Loucy (cell line): ENCODE results near the gene PDLIM7.

Experiments used
- H2AFZ ChIP-seq: fragments of 200-600 bp; sonication (generic); 2 replicates; pipeline ENCODE4 v1.6.0; 2016; ENCODE audit warnings: antibody characterized with exemption, mild to moderate bottlenecking, low read length, moderate library complexity
- H3F3A ChIP-seq: fragments of 200-600 bp; 2 replicates; pipeline ENCODE4 v1.6.0; 2016; ENCODE audit warnings: antibody characterized with exemption, low read depth, mild to moderate bottlenecking
- H3K27me3 ChIP-seq: fragments of 200-600 bp; sonication (generic); 2 replicates; pipeline ENCODE4 v1.6.1; 2014; ENCODE audit warnings: low read length, mild to moderate bottlenecking; ENCODE audit not compliant: insufficient read depth, poor library complexity, severe bottlenecking
- H3K36me3 ChIP-seq: fragments of 200-600 bp; sonication (generic); 2 replicates; pipeline ENCODE4 v1.6.1; 2016; ENCODE audit warnings: low read length; ENCODE audit not compliant: insufficient read depth
- H3K4me1 ChIP-seq: fragments of 200-600 bp; sonication (generic); 2 replicates; pipeline ENCODE4 v1.5.1; 2014; ENCODE audit warnings: low read length, mild to moderate bottlenecking; ENCODE audit not compliant: insufficient read depth, poor library complexity, severe bottlenecking
- H3K4me2 ChIP-seq: fragments of 200-600 bp; sonication (generic); 2 replicates; pipeline ENCODE4 v1.6.0; 2014; ENCODE audit warnings: antibody characterized with exemption, low read length, low read depth, mild to moderate bottlenecking; ENCODE audit not compliant: poor library complexity, severe bottlenecking
- H3K4me3 ChIP-seq: fragments of 200-600 bp; sonication (generic); 2 replicates; pipeline ENCODE4 v1.5.1; 2014; ENCODE audit warnings: low read length, mild to moderate bottlenecking, mixed read lengths; ENCODE audit not compliant: poor library complexity, severe bottlenecking
- H3K79me2 ChIP-seq: fragments of 200-600 bp; sonication (generic); 2 replicates; pipeline ENCODE4 v1.6.1; 2014; ENCODE audit warnings: low read length; ENCODE audit not compliant: insufficient read depth
- H3K9ac ChIP-seq: fragments of 200-600 bp; sonication (generic); 2 replicates; pipeline ENCODE4 v1.6.0; 2014; ENCODE audit warnings: mild to moderate bottlenecking, low read depth, low read length, moderate library complexity; ENCODE audit not compliant: poor library complexity, severe bottlenecking
- H3K9me2 ChIP-seq: fragments of 200-600 bp; sonication (generic); replicated peaks from 2 replicates; pipeline ENCODE4 v1.6.1; 2016; ENCODE audit warnings: low read depth, low read length, mixed read lengths
- H3K9me3 ChIP-seq: fragments of 200-600 bp; sonication (generic); 2 replicates; pipeline ENCODE4 v1.6.1; 2014; ENCODE audit warnings: mild to moderate bottlenecking, antibody characterized with exemption, low read length, low read depth; ENCODE audit not compliant: insufficient read depth
- H4K20me1 ChIP-seq: fragments of 200-600 bp; sonication (generic); 2 replicates; pipeline ENCODE4 v1.6.0; 2014; ENCODE audit warnings: antibody characterized with exemption, low read length, mild to moderate bottlenecking; ENCODE audit not compliant: insufficient read depth, poor library complexity, severe bottlenecking
- EZH2phosphoT487 ChIP-seq: fragments of 200-600 bp; IDR thresholded peaks from 2 replicates; pipeline ENCODE4 v1.6.1; 2018; ENCODE audit warnings: antibody characterized with exemption, mild to moderate bottlenecking, moderate library complexity, borderline replicate concordance
- TF ChIP-seq, protein P1 (sequence below): fragments of 200-600 bp; sonication (generic); conservative IDR thresholded peaks from 2 replicates; pipeline ENCODE4 v1.5.1; 2014; ENCODE audit warnings: mild to moderate bottlenecking, antibody characterized with exemption, low read length

Gene PDLIM7

DNA sequence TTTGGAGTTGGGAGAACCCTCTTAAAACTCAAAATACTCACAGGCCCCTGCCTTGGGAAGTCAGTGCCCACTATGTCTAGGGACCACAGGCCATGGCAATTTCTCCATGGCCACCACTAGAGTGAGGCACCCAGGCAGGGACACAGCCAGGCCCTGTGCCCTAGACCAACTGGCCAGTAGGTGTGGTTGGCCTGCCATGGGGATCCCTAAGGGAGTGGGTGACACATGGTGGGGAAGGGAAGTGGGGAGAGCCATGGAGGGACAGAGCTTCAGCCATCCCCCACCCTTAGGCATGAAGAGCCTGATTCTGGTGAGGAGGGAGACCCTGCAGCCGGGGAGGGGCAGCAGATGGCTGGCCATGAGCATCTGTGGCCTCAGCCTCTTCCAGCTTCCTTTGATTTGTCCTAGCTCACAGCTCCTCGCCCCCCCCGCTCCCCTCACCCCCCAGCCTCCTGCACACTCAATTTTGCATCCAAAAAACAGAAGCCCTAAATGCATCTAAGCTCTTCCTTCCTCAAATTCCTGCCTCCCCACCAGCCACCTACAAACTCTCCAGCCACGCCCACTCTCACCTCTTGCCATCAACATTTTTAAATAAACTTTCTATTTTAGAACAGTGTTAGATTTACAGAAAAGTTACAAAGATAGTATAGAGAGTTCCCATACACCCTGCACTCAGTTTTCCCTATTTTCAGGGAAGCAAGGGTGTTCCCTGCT, 22.4 kb downstream of the PDLIM7 start:
- no peak overlapping the region for H3K9ac ChIP-seq
- no peak overlapping the region for H3K4me3 ChIP-seq
- H4K20me1 ChIP-seq = peaks cover 25% of the 10 kb centered on the region
- no peak overlapping the region for H2AFZ ChIP-seq
- no peaks in the 10 kb centered on the region for H3K36me3 ChIP-seq
- H3K9me3 ChIP-seq = no peaks in the 10 kb centered on the region
- peaks cover 30% of the 10 kb centered on the region for H3K79me2 ChIP-seq
- peaks cover 13% of the 10 kb centered on the region for H3K4me1 ChIP-seq
- no peaks in the 10 kb centered on the region for H3F3A ChIP-seq
- H3K4me2 ChIP-seq = no peak overlapping the region
- TF ChIP-seq, protein P1, sequence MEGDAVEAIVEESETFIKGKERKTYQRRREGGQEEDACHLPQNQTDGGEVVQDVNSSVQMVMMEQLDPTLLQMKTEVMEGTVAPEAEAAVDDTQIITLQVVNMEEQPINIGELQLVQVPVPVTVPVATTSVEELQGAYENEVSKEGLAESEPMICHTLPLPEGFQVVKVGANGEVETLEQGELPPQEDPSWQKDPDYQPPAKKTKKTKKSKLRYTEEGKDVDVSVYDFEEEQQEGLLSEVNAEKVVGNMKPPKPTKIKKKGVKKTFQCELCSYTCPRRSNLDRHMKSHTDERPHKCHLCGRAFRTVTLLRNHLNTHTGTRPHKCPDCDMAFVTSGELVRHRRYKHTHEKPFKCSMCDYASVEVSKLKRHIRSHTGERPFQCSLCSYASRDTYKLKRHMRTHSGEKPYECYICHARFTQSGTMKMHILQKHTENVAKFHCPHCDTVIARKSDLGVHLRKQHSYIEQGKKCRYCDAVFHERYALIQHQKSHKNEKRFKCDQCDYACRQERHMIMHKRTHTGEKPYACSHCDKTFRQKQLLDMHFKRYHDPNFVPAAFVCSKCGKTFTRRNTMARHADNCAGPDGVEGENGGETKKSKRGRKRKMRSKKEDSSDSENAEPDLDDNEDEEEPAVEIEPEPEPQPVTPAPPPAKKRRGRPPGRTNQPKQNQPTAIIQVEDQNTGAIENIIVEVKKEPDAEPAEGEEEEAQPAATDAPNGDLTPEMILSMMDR = no peak
- TF ChIP-seq EZH2phosphoT487 = no peak
- no peaks in the 10 kb centered on the region for H3K9me2 ChIP-seq
- H3K27me3 ChIP-seq = no peaks in the 10 kb centered on the region

DNA sequence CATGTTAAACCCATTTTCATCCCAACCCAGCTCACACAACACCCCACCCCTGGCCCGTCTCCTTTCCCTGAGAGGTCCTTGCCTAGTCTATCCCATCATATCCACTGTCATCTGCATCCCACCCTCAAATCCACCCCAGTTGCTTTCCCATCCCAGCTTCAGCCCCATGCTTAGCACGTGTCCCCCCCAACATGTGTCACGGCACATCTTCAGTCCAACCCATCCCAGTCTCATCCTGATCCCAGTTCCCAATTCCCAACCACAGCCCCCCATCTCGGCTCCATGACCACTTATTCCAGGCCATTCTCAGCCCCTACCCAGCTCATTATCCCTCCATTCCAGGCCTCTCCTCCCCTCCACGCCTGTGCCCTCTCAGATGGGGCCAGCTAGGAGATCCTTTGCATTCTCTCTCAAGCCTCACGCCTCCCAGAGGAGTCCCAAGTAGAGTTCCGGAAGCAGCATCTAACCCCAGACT, 23.4 kb downstream of the PDLIM7 start:
- H3K9me3 ChIP-seq = no peaks in the 10 kb centered on the region
- peaks cover 16% of the 10 kb centered on the region for H3K4me1 ChIP-seq
- H3K4me3 ChIP-seq = no peak overlapping the region
- H3K4me2 ChIP-seq = no peak overlapping the region
- H2AFZ ChIP-seq = no peak overlapping the region
- no peaks in the 10 kb centered on the region for H3K27me3 ChIP-seq
- peaks cover 40% of the 10 kb centered on the region for H3K79me2 ChIP-seq
- peaks cover 34% of the 10 kb centered on the region for H4K20me1 ChIP-seq
- no peak overlapping the region for H3K9ac ChIP-seq
- no peaks in the 10 kb centered on the region for H3K36me3 ChIP-seq
- H3F3A ChIP-seq = no peaks in the 10 kb centered on the region
- TF ChIP-seq, protein P1 = no peak
- TF ChIP-seq EZH2phosphoT487 = no peak
- H3K9me2 ChIP-seq = no peaks in the 10 kb centered on the region

DNA sequence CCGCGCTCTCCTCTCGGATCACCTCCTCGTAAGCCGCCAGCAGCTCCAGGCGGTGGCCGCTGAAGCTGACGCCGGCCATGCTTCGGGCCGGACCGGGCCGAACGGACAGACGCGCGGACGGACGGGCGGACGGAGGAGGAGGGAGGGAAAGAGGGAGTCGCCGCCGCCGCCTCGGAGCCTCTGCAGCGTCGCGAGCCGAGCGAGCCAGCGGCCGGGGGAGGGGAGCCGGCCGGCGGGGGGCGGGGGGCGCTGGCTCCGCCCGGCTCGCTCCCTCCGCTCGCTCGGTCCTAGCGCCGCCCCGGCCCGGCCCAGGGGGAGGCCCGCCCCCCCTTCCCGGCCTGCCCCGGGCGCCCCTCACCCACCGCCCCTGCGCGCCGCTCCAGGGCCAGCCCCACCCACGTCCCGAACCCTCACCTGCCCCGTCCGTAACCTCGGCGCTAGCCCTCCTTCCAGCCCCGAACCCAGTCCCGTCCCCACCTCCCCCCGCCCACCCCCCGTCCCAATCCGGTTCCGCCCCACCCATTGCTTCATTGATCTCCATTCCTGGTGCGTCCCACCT, 23.9 kb downstream of the PDLIM7 start, which contains the start of gene DBN1:
DBN1 (minus strand) TSS at position 192 of the 559 bp plus-strand sequence; CDS start at position 79, 113 bp downstream.
- Histone ChIP-seq H3K4me3 (peak within 1 kb of the TSS; percentile 89), H4K20me1 (peaks cover 34% of the 10 kb centered on the region), H3K4me1 (peaks cover 16% of the 10 kb centered on the region), H3K9ac (peak within 1 kb of the TSS; percentile 71), H3K27me3 (no peaks in the 10 kb centered on the region), H3K79me2 (peaks cover 45% of the 10 kb centered on the region), H3K9me3 (no peaks in the 10 kb centered on the region), H3K36me3 (no peaks in the 10 kb centered on the region), H3K4me2 (peak within 1 kb of the TSS; percentile 91), H3K9me2 (no peaks in the 10 kb centered on the region), H3F3A (no peaks in the 10 kb centered on the region), H2AFZ (no peak within 1 kb of the TSS)
- TF ChIP-seq, protein P1 = no peak
- TF ChIP-seq EZH2phosphoT487 = no peak
